B cell (primary cell): ENCODE results near the gene PKP1. TPM values are rescaled to one million over a fixed set of nuclear protein-coding genes. Genes with fewer than 3 reads are reported as not detected.

Experiments
- ATAC-seq: fragments of 200-7000 bp; cut with Tn5 transposase; one replicate; pipeline ENCODE4 v1.10.0; 2021; ENCODE audit warnings: low read depth, mild to moderate bottlenecking, moderate number of reproducible peaks, moderate library complexity
- CTCF ChIA-PET: fragments of 350-600 bp; sonication (Branson Sonifier 250); formaldehyde crosslinking; loops from one replicate; lab custom pipeline; 2021; ENCODE audit warnings: antibody characterized with exemption, inconsistent platforms; lab: Charles Lee
- POLR2A ChIA-PET: fragments of 350-600 bp; sonication (Branson Sonifier 250); formaldehyde crosslinking; loops from one replicate; lab custom pipeline; 2021; ENCODE audit warnings: antibody characterized with exemption; lab: Charles Lee
- DNase-seq: peaks from one replicate; pipeline ENCODE4 v3.0.0; 2013
- H2AFZ ChIP-seq: 2 replicates; pipeline ENCODE4 v1.6.1; 2012; ENCODE audit warnings: mild to moderate bottlenecking, low read depth, low read length; ENCODE audit not compliant: insufficient read depth, poor library complexity, severe bottlenecking
- H3K27ac ChIP-seq, 2 donors: 1 replicate in 1 of 2; 2 replicates in 1 of 2; pipeline ENCODE4 v1.5.1; 2012 to 2013; ENCODE audit warnings: low read length in 2 of 2, mild to moderate bottlenecking in 2 of 2, moderate library complexity in 1 of 2
- H3K27me3 ChIP-seq, 4 experiments: fragments of 200-600 bp in 1 of 4; sonication (generic) in 1 of 4; replicated peaks in 1 of 4; 1 replicate in 2 of 4; 2 replicates in 2 of 4; pipeline versions ENCODE4 v1.6.1 to v1.7.0; 2013 to 2016; ENCODE audit warnings: low read length in 3 of 4, mild to moderate bottlenecking in 2 of 4, mixed read lengths in 1 of 4, moderate library complexity in 1 of 4; ENCODE audit not compliant: insufficient read depth in 4 of 4, control insufficient read depth in 3 of 4; ENCODE audit errors: control extremely low read depth in 1 of 4
- H3K36me3 ChIP-seq, 2 experiments: replicated peaks in 1 of 2; 1 replicate in 1 of 2; 2 replicates in 1 of 2; pipeline versions ENCODE4 v1.6.1 to v1.7.1; 2013; ENCODE audit warnings: low read length in 1 of 2; ENCODE audit not compliant: insufficient read depth in 2 of 2, control insufficient read depth in 1 of 2; ENCODE audit errors: control extremely low read depth in 1 of 2, extremely low read depth in 1 of 2
- H3K4me1 ChIP-seq, 2 donors: fragments of 200-600 bp in 1 of 2; sonication (generic) in 1 of 2; 1 replicate in 1 of 2; 2 replicates in 1 of 2; pipeline versions ENCODE4 v1.5.1 to v1.6.1; 2013 to 2017; ENCODE audit warnings: low read length in 2 of 2; ENCODE audit not compliant: control insufficient read depth in 2 of 2, insufficient read depth in 2 of 2
- H3K4me2 ChIP-seq: replicated peaks from 2 replicates; pipeline ENCODE3; 2012; ENCODE audit warnings: mild to moderate bottlenecking, low read depth, low read length; ENCODE audit not compliant: poor library complexity, severe bottlenecking
- H3K4me3 ChIP-seq, 5 experiments: fragments of 200-600 bp in 1 of 5; sonication (generic) in 1 of 5; 1 replicate in 3 of 5; 2 replicates in 2 of 5; pipeline versions ENCODE4 v1.5.1 to v1.7.0; 2011 to 2016; ENCODE audit warnings: low read length in 4 of 5, mild to moderate bottlenecking in 4 of 5, low read depth in 2 of 5, control low read depth in 1 of 5, moderate library complexity in 1 of 5; ENCODE audit not compliant: insufficient read depth in 1 of 5; ENCODE audit errors: control extremely low read depth in 1 of 5, extremely low read depth in 1 of 5
- H3K79me2 ChIP-seq: fragments of 200-600 bp; sonication (generic); one replicate; pipeline ENCODE4 v1.6.0; 2016; ENCODE audit warnings: low read length; ENCODE audit not compliant: control insufficient read depth, insufficient read depth
- H3K9ac ChIP-seq: fragments of 200-600 bp; sonication (generic); 2 replicates; pipeline ENCODE4 v1.6.1; 2017; ENCODE audit warnings: mild to moderate bottlenecking, low read length, moderate library complexity
- H3K9me3 ChIP-seq, 3 donors: one replicate each; pipeline versions ENCODE4 v1.6.1 to v1.7.1; 2013; ENCODE audit warnings: low read length in 2 of 3; ENCODE audit not compliant: control insufficient read depth in 2 of 3, insufficient read depth in 1 of 3; ENCODE audit errors: control extremely low read depth in 1 of 3
- H4K20me1 ChIP-seq: 2 replicates; pipeline ENCODE4 v1.6.0; 2012; ENCODE audit warnings: mild to moderate bottlenecking, low read length; ENCODE audit not compliant: insufficient read depth, control insufficient read depth, poor library complexity, severe bottlenecking
- H3K27ac Mint-ChIP-seq: one replicate; pipeline ENCODE4 v1.8.0; 2021; ENCODE audit warnings: mixed read lengths
- H3K27me3 Mint-ChIP-seq: one replicate; pipeline ENCODE4 v1.8.0; 2021; ENCODE audit warnings: mixed read lengths
- H3K4me1 Mint-ChIP-seq: one replicate; pipeline ENCODE4 v1.8.0; 2021; ENCODE audit warnings: mixed read lengths
- H3K4me3 Mint-ChIP-seq: one replicate; pipeline ENCODE4 v1.8.0; 2021; ENCODE audit warnings: mixed read lengths
- H3K9me3 Mint-ChIP-seq: one replicate; pipeline ENCODE4 v1.8.0; 2022; ENCODE audit warnings: mixed read lengths; ENCODE audit not compliant: insufficient read depth
- EZH2 ChIP-seq: IDR thresholded peaks from 2 replicates; pipeline ENCODE4 v1.6.1; 2012; ENCODE audit warnings: borderline replicate concordance, low read depth, mild to moderate bottlenecking, moderate library complexity, low read length; ENCODE audit not compliant: insufficient read depth, poor library complexity, severe bottlenecking
- WGBS: methylation state at CpG from one replicate; pipeline ENCODE4 v1.1.5; 2013; ENCODE audit warnings: missing lambda C conversion rate; ENCODE audit not compliant: insufficient coverage; 5-methylcytosine and 5-hydroxymethylcytosine counted together
- intact Hi-C: fragments of 100-400 bp; cut with micrococcal nuclease; formaldehyde crosslinking; loops from one replicate; pipeline ENCODE4 v1.10.0; 2022
- polyA plus RNA-seq: library from polyadenylated mRNA; depleted of rRNA; stranded (reverse); fragments of >200 nt; gene quantifications from 2 replicates; pipeline ENCODE4 v1.2.3, GENCODE V29; 2012
- total RNA-seq, 2 donors: library from RNA; stranded (reverse); fragments of 120-200 nt in 1 of 2; gene quantifications; 1 replicate in 1 of 2; 2 replicates in 1 of 2; pipeline versions ENCODE4 v1.2.3 to v1.2.4, GENCODE V29; 2013 to 2022
- TF ChIP-seq, protein P1 (sequence below): fragments of 200-600 bp; IDR thresholded peaks from one replicate; pipeline ENCODE4 v1.8.0; 2022; ENCODE audit warnings: antibody characterized with exemption, mild to moderate bottlenecking

The PKP1 gene
- total and polyA plus RNA-seq, 2 donors (not counting 1 experiment from before 2014, with no cell fraction given), result not detected

DNA sequence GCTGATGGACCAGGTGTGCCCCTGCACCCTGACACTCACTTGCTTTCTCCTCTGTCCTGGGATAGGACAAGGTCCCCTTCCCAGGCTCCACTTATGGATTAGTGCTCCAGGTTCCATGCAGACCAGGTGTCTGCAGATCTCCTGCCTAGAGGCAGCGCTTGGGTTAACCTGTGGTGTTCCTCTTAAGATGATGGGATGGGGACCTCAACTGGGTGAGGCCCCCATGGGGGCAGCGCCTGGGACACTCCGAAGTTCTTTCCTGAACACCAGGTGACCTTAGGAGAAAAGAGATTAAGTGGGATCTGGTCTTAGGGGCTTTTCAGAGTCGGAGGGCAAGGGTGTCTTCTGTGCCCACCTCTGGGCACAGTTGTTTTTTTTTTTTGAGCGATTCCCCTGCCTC, 72.9 kb downstream of the PKP1 start:
- H3K4me1 Mint-ChIP-seq, result no peaks in the 10 kb centered on the region
- H3K4me3 Mint-ChIP-seq, result no peak overlapping the region
- ChIA-PET CTCF (no interaction called here), POLR2A (no interaction called here)
- intact Hi-C loops, result no loop called here
- 92% methylated on average over 4 of the region's 5 CpGs for WGBS
- peaks cover 14% of the 10 kb centered on the region for H3K27me3 Mint-ChIP-seq
- no peaks in the 10 kb centered on the region for H4K20me1 ChIP-seq
- DNase-seq, result no peak
- H3K27ac ChIP-seq, result no peak overlapping the region
- H3K9me3 ChIP-seq, result no peaks in the 10 kb centered on the region
- H3K4me2 ChIP-seq, result no peak overlapping the region
- H3K27ac Mint-ChIP-seq, result no peak overlapping the region
- no peak for ATAC-seq
- no peaks in the 10 kb centered on the region for H3K36me3 ChIP-seq
- no peak overlapping the region for H3K4me3 ChIP-seq
- no peak overlapping the region for H3K9ac ChIP-seq
- no peaks in the 10 kb centered on the region for H3K9me3 Mint-ChIP-seq
- H3K4me1 ChIP-seq, result no peaks in the 10 kb centered on the region
- H3K79me2 ChIP-seq, result no peaks in the 10 kb centered on the region
- TF ChIP-seq, protein P1, sequence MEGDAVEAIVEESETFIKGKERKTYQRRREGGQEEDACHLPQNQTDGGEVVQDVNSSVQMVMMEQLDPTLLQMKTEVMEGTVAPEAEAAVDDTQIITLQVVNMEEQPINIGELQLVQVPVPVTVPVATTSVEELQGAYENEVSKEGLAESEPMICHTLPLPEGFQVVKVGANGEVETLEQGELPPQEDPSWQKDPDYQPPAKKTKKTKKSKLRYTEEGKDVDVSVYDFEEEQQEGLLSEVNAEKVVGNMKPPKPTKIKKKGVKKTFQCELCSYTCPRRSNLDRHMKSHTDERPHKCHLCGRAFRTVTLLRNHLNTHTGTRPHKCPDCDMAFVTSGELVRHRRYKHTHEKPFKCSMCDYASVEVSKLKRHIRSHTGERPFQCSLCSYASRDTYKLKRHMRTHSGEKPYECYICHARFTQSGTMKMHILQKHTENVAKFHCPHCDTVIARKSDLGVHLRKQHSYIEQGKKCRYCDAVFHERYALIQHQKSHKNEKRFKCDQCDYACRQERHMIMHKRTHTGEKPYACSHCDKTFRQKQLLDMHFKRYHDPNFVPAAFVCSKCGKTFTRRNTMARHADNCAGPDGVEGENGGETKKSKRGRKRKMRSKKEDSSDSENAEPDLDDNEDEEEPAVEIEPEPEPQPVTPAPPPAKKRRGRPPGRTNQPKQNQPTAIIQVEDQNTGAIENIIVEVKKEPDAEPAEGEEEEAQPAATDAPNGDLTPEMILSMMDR, result no peak
- no peak for TF ChIP-seq EZH2
- no peak overlapping the region for H2AFZ ChIP-seq
- H3K27me3 ChIP-seq, result peaks cover 0 to 4% (median 0%) of the 10 kb centered on the region in 4 experiments

DNA sequence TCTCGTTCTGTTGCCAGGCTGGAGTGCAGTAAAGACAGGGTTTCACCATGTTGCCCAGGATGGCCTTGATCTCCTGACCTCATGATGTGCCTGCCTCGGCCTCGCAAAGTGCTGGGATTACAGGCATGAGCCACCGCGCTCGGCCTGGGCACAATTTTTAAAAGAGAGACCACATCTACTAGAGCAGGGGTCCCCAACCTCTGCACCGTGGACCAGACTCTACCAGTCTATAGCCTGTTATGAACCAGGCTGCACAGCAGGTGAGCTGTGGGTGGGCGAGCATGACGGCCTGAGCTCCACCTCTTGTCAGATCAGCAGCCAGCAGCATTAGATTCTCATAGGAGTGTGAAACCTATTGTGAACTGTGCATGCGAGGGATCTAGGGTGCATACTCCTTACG, 73.4 kb downstream of the PKP1 start:
- H3K27ac ChIP-seq, result no peak overlapping the region
- H2AFZ ChIP-seq, result no peak overlapping the region
- DNase-seq (no peak), ATAC-seq (no peak)
- no peaks in the 10 kb centered on the region for H3K4me1 ChIP-seq
- no peak overlapping the region for H3K9ac ChIP-seq
- intact Hi-C loops, result no loop called here
- Mint-ChIP-seq H3K27ac (no peak overlapping the region), H3K27me3 (peaks cover 9% of the 10 kb centered on the region), H3K4me1 (no peaks in the 10 kb centered on the region), H3K9me3 (no peaks in the 10 kb centered on the region), H3K4me3 (no peak overlapping the region)
- H3K79me2 ChIP-seq, result no peaks in the 10 kb centered on the region
- H3K27me3 ChIP-seq, result peaks cover 0 to 4% (median 1%) of the 10 kb centered on the region in 4 experiments
- H3K4me3 ChIP-seq, result no peak overlapping the region
- ChIA-PET CTCF (no interaction called here), POLR2A (no interaction called here)
- no peaks in the 10 kb centered on the region for H3K36me3 ChIP-seq
- no peak overlapping the region for H3K4me2 ChIP-seq
- H4K20me1 ChIP-seq, result no peaks in the 10 kb centered on the region
- 90% methylated on average over 9 of the region's 11 CpGs for WGBS
- no peaks in the 10 kb centered on the region for H3K9me3 ChIP-seq
- TF ChIP-seq, protein P1, result no peak
- no peak for TF ChIP-seq EZH2
